Stimulated activated CD4-positive, alpha-beta T cell treated with anti-CD3 and anti-CD28 coated beads, Interleukin-12 subunit alpha, Interleukin-12 subunit beta, amount 100 ng/mL, for 48 hours (primary cell): ENCODE measurements around the gene VPS26C.

ENCODE experiments used
- DNase-seq, 3 donors: peaks; one replicate each; pipeline ENCODE4 v3.0.0-alpha.2; 2020; ENCODE audit warnings: low read depth in 2 of 3, low spot score in 1 of 3

The VPS26C gene

GRCh38 chr21:37266515-37267221 lies 466 bp downstream of the VPS26C start:
- peak in 1 of 3 donors; percentile 15 for DNase-seq

DNA sequence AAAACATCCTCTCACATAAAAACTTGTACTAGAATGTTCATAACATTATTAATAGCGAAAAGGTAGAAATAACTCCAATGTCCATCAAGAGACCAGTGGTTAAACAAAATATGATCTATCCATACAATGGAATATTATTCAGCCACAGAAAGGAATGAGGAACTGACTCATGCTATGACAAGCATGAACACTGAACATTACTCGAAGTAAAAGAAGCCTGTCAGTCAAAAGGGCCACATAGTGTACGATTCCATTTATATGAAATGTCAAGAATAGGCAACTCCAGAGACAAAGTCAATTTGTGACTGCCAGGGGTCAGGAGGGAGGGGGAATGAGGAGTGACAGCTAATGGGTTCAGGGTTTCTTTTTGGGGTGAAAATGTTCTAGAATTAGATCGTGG lies 2.3 kb downstream of the VPS26C start:
- no peak for DNase-seq

DNA sequence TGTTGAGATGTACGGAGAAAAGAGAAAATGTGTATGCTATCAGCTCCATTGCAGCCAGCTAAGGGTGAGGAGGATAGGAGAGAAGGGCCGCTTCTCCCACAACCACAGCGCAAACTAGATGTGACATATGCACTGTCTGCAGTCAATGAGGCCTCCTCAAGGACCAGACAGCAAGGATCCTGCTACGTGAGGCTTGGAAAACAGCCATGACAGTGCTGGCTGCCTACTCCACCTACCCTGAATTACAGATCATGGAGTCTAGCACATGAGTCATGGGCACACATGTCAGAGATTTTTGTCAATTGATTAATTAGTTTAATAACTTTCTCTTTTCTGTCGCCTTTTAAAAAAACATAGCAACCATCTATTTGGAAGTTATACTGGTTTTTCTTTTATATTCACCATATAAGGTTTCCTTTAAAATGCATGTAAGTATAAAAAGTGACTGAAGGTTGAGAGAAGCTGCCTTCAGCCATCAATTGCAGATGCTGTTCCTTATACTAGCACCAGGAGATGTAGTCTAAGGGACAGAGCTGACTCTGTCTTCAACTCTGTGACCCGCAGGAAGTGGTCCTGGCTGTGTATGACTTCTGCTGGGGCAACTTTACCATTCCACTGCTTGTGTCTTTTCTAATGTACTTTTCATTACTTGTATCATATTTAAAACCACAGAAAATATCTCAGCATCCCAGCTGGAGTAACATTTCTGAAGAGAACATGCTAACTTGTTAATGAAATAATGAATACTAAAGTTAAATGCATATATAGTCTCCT lies 3.1 kb downstream of the VPS26C start:
- DNase-seq: no peak

DNA sequence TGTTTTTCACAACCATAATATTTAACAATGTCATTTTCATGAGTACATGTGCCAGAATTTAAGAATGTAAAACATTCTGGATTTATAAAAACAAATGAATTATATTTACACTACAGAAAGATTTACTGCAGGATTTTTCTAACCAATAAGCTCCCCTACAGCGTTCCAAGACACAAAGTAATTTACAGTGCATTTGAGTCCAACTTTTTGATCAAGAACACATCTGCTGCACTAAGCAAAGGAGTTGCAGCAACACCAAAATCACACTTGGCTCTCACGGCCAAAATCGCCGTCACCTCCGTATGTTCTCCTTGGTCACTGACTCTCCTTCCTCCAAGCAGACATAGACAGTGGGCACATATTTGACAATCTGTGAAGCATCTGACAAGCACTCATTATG lies 7.7 kb downstream of the VPS26C start:
- DNase-seq: no peak

DNA sequence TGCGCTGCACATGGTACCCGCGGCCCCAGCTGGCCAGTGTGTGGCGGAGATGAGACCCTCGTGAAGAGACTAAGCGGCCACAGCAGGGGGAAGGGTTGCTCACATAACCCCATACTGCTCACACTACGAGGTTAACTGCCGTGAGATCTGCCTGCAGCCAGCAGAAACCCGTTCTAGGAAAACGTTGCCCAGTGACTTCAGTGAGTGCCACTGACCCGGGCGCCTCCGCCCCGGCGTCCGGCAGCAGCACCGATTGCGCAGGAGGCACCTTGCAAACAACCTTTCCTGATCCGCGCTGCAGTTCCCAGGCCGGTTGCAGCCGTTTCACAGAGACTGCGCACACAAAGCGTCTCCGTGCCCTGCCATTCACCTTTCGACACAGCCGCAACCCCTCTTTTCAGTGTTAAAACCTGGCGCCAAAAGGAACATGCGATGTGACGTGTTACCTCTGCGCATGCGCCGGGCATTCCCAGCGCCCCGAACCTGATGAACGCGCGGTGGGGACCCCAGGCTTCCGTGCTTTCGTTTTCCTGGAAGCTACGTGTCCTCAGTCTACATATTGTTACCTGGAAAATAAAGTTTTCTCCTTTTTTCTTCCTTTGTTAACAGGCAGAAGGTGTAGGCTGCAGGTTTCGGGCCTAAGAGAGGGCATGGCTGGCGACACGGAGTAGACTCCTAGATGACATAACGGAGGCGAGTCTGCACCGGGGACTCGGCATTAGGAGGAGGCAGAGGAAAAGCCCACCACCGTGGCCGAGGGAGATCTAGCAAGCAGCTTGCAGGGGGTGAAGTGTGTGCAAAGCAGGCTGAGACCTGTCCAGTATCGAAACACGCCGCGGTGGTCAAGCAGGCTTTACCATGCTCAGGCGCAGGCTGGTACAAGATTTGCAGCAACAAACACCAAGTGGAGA lies 8.9 kb downstream of the VPS26C start:
- peak; percentile 68 to 75 (median 70) for DNase-seq

- peak in 1 of 3 donors; percentile 13 for DNase-seq
These were observed 9.6 kb downstream of the VPS26C start for GRCh38 chr21:37257511-37257966.

DNA sequence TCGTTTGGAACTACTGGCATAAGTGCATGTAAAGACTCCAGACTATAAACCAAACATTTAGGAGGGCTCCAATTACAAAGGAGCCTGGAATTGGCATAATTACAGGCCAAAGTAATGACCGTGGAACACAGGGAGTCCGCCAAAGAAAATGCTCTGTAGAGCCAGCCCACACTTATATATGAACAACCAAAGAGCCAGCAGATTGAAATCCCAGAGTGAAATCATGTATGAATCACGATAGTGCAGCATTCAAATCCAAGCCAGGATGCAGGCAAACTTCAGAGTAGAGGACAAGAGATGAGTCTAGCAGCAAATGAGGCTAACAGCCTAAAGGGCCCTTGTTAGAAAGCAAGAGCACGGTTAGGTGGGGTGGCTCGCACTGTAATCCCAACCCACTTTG lies 13.1 kb downstream of the VPS26C start:
- no peak for DNase-seq

GRCh38 chr21:37251294-37251634 lies 15.9 kb downstream of the VPS26C start:
- no peak for DNase-seq

GRCh38 chr21:37249112-37249904 lies 17.8 kb downstream of the VPS26C start:
- no peak for DNase-seq

DNA sequence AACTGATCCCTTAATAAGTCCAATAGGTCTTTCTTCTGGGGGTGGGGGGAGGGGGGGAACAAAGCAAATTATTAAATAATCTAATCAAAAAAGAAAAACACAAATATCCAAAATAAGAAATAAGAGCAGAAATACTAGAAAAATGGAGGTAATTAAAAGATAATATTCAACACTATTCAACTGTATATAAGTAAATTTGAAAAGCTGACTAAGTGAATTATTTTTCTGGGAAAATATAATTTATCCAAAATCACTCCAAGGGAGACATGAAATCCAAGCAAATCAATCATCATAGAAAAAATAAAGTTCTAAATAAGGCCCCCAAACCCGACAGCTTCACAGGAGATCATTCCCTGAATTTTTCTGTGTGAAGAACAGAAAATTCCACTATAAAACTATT lies 18.8 kb downstream of the VPS26C start:
- no peak for DNase-seq

DNA sequence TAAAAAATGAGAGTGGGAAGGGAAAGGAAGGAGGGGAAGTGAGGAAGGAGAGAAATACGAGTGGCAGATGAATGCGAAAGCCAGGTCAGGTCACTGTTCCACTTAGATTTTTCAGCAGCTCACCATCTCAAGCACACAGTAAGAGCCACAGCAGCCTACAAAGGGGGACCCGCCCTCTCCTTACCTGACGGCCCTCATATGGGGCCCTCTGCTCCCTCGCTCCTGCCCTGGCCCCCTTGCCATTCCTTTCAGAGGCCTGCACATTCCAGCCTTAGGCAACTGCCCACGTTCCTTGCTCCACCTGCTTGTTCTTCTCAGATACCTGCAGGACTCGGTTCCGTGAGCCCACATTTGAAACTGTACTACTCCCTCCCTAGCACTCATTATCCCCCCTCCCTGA lies 22.0 kb downstream of the VPS26C start:
- no peak for DNase-seq

- no peak for DNase-seq
These were observed 22.5 kb downstream of the VPS26C start for GRCh38 chr21:37244501-37245095.

DNA sequence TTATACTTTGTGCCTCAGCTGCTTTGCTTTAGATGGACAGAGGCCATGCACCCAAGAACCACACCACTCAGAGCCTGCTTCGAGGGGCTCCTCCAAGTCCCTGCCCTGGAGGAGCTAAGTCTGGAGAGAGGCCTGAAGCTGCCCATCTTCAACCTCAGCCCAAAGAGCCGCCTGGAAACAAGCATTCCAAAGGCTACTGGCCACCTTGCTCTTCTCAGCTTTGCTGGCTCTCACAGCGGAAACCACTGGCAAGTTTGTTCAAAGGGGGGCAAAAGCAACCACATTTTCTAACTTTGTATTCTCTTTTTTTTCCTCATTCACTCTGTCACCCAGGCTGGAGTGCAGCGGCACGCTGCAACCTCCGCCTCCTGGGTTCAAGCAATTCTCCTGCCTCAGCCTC lies 23.2 kb downstream of the VPS26C start:
- DNase-seq: no peak

- no peak for DNase-seq
These were observed 25.7 kb downstream of the VPS26C start for GRCh38 chr21:37241426-37241825.

GRCh38 chr21:37240978-37241377 lies 26.2 kb downstream of the VPS26C start:
- no peak for DNase-seq

- DNase-seq: no peak
These were observed 29.4 kb downstream of the VPS26C start for GRCh38 chr21:37237764-37238163.

- DNase-seq: no peak
These were observed 29.8 kb downstream of the VPS26C start for GRCh38 chr21:37237346-37237745.

DNA sequence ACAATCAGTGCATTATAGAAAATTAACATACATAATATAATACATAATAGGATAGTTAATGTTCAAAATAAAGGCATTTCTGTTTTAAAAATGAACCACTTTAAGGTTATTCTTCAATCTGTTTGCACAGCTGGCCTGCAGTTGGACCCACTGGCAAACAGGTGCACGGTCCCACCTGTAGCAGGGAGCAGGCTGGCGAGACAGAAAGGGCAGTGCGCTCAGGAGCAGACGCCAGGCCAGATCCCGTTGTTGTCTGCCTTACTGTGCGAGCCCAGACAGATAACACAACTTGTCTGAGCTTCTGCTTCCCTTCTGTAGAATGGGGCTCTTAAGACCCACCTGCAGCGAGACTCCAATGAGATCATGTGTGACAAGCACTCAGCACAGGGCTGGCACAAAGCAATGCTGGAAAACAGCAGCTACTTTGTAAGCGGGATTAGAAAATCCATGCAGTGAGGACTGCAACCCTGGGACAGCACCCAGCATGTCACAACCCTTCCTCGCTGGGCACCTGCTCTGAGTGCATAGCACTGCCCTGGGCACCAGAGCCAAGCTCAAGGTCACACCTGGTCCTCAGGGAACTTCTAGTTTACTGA lies 33.5 kb downstream of the VPS26C start:
- DNase-seq: no peak

DNA sequence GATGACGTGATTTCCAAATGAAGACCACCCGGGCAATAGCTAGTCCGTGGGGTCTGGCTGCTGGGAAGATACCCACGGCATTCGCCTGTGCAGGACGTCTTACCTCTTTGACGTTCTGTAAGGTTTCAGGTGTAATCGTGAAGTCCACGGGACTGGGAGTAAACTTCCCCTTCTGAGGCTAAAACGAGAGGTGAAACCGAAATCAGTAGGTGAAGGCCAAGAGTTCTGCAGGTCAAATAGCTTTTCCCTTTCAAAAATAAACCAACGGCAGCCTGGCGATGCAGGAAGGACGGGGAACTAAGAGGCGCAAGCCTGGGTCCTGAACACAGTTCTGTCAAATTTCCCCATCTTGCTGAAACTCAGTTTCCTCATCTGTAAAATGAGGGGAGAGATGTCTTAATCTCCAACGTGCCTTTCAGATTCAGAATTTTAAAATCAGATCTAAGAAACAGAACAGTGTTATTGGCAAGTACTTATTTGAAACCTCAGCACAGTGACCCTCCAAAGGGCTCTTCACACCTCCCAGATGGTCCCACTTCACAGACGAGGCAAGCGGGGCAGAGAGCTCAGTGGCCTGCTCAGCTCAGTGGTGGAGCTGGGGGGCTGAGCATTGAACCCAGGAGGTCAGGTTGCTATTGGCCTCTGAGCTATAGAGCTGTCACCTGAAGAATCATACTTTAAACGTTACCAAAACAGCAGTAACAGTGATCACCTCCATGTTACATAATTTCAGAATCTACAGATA lies 34.7 kb downstream of the VPS26C start:
- no peak for DNase-seq
